PFSK-1 (cell line): ENCODE data around the gene OR8B2.

Source experiments
- FOXP2 ChIP-seq: optimal IDR thresholded peaks from 2 replicates; pipeline ENCODE3; 2011; ENCODE audit warnings: borderline replicate concordance, control low read depth, inconsistent platforms; ENCODE audit not compliant: insufficient read depth; ENCODE audit errors: extremely low read length, extremely low read depth
- POLR2AphosphoS5 ChIP-seq: IDR thresholded peaks from 2 replicates; pipeline ENCODE4 v1.6.1; 2012; ENCODE audit warnings: low read depth, mild to moderate bottlenecking, control low read depth, low read length, moderate library complexity
- SIN3A ChIP-seq: IDR thresholded peaks from 2 replicates; pipeline ENCODE4 v1.6.1; 2012; ENCODE audit warnings: mild to moderate bottlenecking, low read length, moderate library complexity, borderline replicate concordance; ENCODE audit not compliant: insufficient read depth
- TAF1 ChIP-seq: IDR thresholded peaks from 2 replicates; pipeline ENCODE4 v1.6.1; 2012; ENCODE audit warnings: low read length, control low read depth, borderline replicate concordance; ENCODE audit not compliant: insufficient read depth
- TF ChIP-seq, protein P1 (sequence below), 2 experiments: IDR thresholded peaks; 2 replicates each; pipeline versions ENCODE4 v1.6.1 to v1.8.0; 2011 to 2012; ENCODE audit warnings: low read depth in 2 of 2, low read length in 2 of 2, control low read depth in 1 of 2, inconsistent platforms in 1 of 2, mild to moderate bottlenecking in 1 of 2, moderate library complexity in 1 of 2; ENCODE audit not compliant: insufficient read depth in 1 of 2

DNA sequence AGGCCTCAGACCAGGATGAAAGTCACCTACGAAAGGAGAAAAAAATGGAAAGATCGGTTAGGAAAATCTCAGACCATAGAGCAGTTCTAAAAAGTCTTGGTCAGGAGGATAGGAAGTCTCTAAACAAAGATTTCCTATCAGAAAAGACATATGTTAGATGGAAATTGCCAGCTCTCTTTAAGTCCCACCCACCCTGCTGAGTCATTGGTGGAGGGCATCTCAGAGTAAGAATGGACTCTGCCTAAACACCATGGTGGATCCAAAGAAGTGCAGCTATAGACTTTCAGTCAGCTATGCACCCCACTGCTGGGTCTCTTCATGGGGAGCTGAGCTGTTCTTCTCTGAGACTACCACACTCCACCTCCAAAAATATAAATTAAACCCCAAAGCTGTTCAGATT lies 3.7 kb downstream of the OR8B2 start:
- TF ChIP-seq, protein P1, sequence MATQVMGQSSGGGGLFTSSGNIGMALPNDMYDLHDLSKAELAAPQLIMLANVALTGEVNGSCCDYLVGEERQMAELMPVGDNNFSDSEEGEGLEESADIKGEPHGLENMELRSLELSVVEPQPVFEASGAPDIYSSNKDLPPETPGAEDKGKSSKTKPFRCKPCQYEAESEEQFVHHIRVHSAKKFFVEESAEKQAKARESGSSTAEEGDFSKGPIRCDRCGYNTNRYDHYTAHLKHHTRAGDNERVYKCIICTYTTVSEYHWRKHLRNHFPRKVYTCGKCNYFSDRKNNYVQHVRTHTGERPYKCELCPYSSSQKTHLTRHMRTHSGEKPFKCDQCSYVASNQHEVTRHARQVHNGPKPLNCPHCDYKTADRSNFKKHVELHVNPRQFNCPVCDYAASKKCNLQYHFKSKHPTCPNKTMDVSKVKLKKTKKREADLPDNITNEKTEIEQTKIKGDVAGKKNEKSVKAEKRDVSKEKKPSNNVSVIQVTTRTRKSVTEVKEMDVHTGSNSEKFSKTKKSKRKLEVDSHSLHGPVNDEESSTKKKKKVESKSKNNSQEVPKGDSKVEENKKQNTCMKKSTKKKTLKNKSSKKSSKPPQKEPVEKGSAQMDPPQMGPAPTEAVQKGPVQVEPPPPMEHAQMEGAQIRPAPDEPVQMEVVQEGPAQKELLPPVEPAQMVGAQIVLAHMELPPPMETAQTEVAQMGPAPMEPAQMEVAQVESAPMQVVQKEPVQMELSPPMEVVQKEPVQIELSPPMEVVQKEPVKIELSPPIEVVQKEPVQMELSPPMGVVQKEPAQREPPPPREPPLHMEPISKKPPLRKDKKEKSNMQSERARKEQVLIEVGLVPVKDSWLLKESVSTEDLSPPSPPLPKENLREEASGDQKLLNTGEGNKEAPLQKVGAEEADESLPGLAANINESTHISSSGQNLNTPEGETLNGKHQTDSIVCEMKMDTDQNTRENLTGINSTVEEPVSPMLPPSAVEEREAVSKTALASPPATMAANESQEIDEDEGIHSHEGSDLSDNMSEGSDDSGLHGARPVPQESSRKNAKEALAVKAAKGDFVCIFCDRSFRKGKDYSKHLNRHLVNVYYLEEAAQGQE (IDR thresholded peaks at IDR 0.05; ENCODE audit: insufficient read depth in 1 of 2, low read depth in 2 of 2, low read length in 2 of 2), result no peak
- no peak for TF ChIP-seq FOXP2
- no peak for TF ChIP-seq SIN3A
- no peak for TF ChIP-seq POLR2AphosphoS5
- no peak for TF ChIP-seq TAF1
